ENCODE results near the gene LRPPRC.
"Not testable (repeated sequence)": the region's sequence is repeated elsewhere in the genome, so short reads cannot be mapped to it uniquely, and the experiment has no call there.

Gene LRPPRC

GRCh38 chr2:43995733-43996533 lies at the start of gene LRPPRC:
Gene LRPPRC, minus strand, starts transcription at chr2:43995989. Its CDS starts 42 bp downstream, at chr2:43995947.
- peak; percentile 98 for DNase-seq

- DNase-seq, result no peak
Measured at GRCh38 chr2:44045061-44045460, 49.3 kb upstream of the LRPPRC start.

- peak; percentile 90 for DNase-seq
Measured at GRCh38 chr2:44044281-44044720, 48.5 kb upstream of the LRPPRC start.

- no peak for DNase-seq
Measured at GRCh38 chr2:44040365-44040764, 44.6 kb upstream of the LRPPRC start.

GRCh38 chr2:44038277-44038676 lies 42.5 kb upstream of the LRPPRC start:
- no peak for DNase-seq

- DNase-seq, result no peak
Measured at GRCh38 chr2:44037221-44037620, 41.4 kb upstream of the LRPPRC start.

GRCh38 chr2:44033947-44034346 lies 38.2 kb upstream of the LRPPRC start:
- DNase-seq, result no peak

- DNase-seq, result not testable (repeated sequence)
Measured at GRCh38 chr2:44027076-44027475, 31.3 kb upstream of the LRPPRC start.

- no peak for DNase-seq
Measured at GRCh38 chr2:44016282-44016681, 20.5 kb upstream of the LRPPRC start.

- no peak for DNase-seq
Measured at GRCh38 chr2:44015239-44015638, 19.4 kb upstream of the LRPPRC start.

- DNase-seq, result not testable (repeated sequence)
Measured at GRCh38 chr2:44013205-44013604, 17.4 kb upstream of the LRPPRC start.

- DNase-seq, result no peak
Measured at GRCh38 chr2:44010266-44010665, 14.5 kb upstream of the LRPPRC start.

GRCh38 chr2:44009136-44009735 lies 13.4 kb upstream of the LRPPRC start:
- no peak for DNase-seq

GRCh38 chr2:44005846-44006245 lies 10.1 kb upstream of the LRPPRC start:
- no peak for DNase-seq

GRCh38 chr2:44004735-44005602 lies 9.2 kb upstream of the LRPPRC start:
- no peak for DNase-seq

GRCh38 chr2:44001716-44002115 lies 5.9 kb upstream of the LRPPRC start:
- DNase-seq, result no peak

- DNase-seq, result no peak
Measured at GRCh38 chr2:43998263-43998662, 2.5 kb upstream of the LRPPRC start.

- no peak for DNase-seq
Measured at GRCh38 chr2:43993437-43993836, 2.4 kb downstream of the LRPPRC start.

GRCh38 chr2:43989545-43989944 lies 6.2 kb downstream of the LRPPRC start:
- DNase-seq, result no peak

GRCh38 chr2:43986600-43986999 lies 9.2 kb downstream of the LRPPRC start:
- no peak for DNase-seq

GRCh38 chr2:43985359-43985758 lies 10.4 kb downstream of the LRPPRC start:
- no peak for DNase-seq

- DNase-seq, result no peak
Measured at GRCh38 chr2:43984533-43984932, 11.3 kb downstream of the LRPPRC start.

- no peak for DNase-seq
Measured at GRCh38 chr2:43980902-43981301, 14.9 kb downstream of the LRPPRC start.
